NCI-H2171 treated with DMSO at 0.1 percent for 48 hours (cell line): ENCODE measurements around the gene CLMN.

ENCODE experiments used
- DNase-seq: peaks from one replicate; lab custom pipeline; 2025; lab: John Stamatoyannopoulos, UW

Gene CLMN

GRCh38 chr14:95134304-95134933, 185.3 kb downstream of the CLMN start:
- DNase-seq = no peak

GRCh38 chr14:95133282-95133681, 186.4 kb downstream of the CLMN start:
- DNase-seq = no peak

GRCh38 chr14:95132760-95133159, 186.9 kb downstream of the CLMN start:
- DNase-seq = no peak
